Muscle layer of duodenum (tissue), 2 donors: ENCODE data around the gene OR52H1.

ENCODE experiments used
- H3K27ac ChIP-seq: one replicate; pipeline ENCODE4 v1.7.0; 2013; ENCODE audit warnings: mild to moderate bottlenecking, low read length
- H3K27me3 ChIP-seq: one replicate; pipeline ENCODE4 v1.7.0; 2013; ENCODE audit warnings: low read depth, mild to moderate bottlenecking, control low read depth, low read length
- H3K36me3 ChIP-seq, 2 donors: one replicate each; pipeline ENCODE4 v1.7.0; 2013; ENCODE audit warnings: low read length in 2 of 2, control low read depth in 1 of 2, mild to moderate bottlenecking in 1 of 2; ENCODE audit not compliant: insufficient read depth in 2 of 2, control insufficient read depth in 1 of 2
- H3K4me1 ChIP-seq, 2 donors: one replicate each; pipeline ENCODE4 v1.7.0; 2013; ENCODE audit warnings: low read length in 2 of 2, mild to moderate bottlenecking in 2 of 2, control low read depth in 1 of 2, moderate library complexity in 1 of 2; ENCODE audit not compliant: insufficient read depth in 2 of 2, control insufficient read depth in 1 of 2
- H3K4me3 ChIP-seq, 2 donors: one replicate each; pipeline ENCODE4 v1.7.0; 2013; ENCODE audit warnings: low read length in 2 of 2, low read depth in 1 of 2, mild to moderate bottlenecking in 1 of 2
- H3K9me3 ChIP-seq, 2 donors: one replicate each; pipeline ENCODE4 v1.7.0; 2013; ENCODE audit warnings: low read length in 2 of 2, control low read depth in 1 of 2, mild to moderate bottlenecking in 1 of 2; ENCODE audit not compliant: control insufficient read depth in 1 of 2
- donor health status: healthy.

OR52H1 gene

GRCh38 chr11:5531053-5531831, 17.1 kb downstream of the OR52H1 start:
- no peaks in the 10 kb centered on the region for H3K27me3 ChIP-seq
- no peak overlapping the region for H3K4me3 ChIP-seq
- H3K36me3 ChIP-seq, result no peaks in the 10 kb centered on the region
- H3K9me3 ChIP-seq, result no peaks in the 10 kb centered on the region
- no peak overlapping the region for H3K27ac ChIP-seq
- no peaks in the 10 kb centered on the region for H3K4me1 ChIP-seq

- no peaks in the 10 kb centered on the region for H3K9me3 ChIP-seq
- no peak overlapping the region for H3K27ac ChIP-seq
- no peaks in the 10 kb centered on the region for H3K27me3 ChIP-seq
- H3K36me3 ChIP-seq, result no peaks in the 10 kb centered on the region
- no peak overlapping the region for H3K4me3 ChIP-seq
- H3K4me1 ChIP-seq, result no peaks in the 10 kb centered on the region
Measured at GRCh38 chr11:5528495-5528894, 19.8 kb downstream of the OR52H1 start.

GRCh38 chr11:5527716-5528115, 20.6 kb downstream of the OR52H1 start:
- H3K4me1 ChIP-seq, result no peaks in the 10 kb centered on the region
- no peak overlapping the region for H3K4me3 ChIP-seq
- no peaks in the 10 kb centered on the region for H3K36me3 ChIP-seq
- H3K27me3 ChIP-seq, result no peaks in the 10 kb centered on the region
- H3K27ac ChIP-seq, result no peak overlapping the region
- H3K9me3 ChIP-seq, result no peaks in the 10 kb centered on the region

- Histone ChIP-seq H3K4me1 (no peaks in the 10 kb centered on the region), H3K4me3 (no peak overlapping the region), H3K36me3 (no peaks in the 10 kb centered on the region), H3K9me3 (no peaks in the 10 kb centered on the region), H3K27ac (no peak overlapping the region), H3K27me3 (no peaks in the 10 kb centered on the region)
Measured at GRCh38 chr11:5524756-5525155, 23.6 kb downstream of the OR52H1 start.

DNA sequence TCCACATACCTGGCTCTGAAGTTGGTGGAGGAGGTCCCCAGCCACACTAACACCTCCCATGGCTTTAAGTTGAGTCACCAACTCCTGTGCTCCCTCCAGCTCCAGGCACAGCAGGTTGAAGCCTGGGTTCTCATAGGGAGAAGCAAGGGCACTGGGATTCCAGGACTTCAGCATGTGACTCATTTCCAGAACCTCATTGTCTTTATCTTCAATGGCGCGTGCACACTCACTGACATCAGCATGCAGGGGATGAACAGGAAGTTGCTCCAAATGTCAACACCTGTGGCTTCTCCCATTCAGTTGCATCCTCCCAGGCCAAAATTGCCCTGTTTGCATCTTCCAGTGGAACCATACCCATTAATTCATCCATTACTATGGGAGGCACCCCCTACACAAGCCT, 26.0 kb downstream of the OR52H1 start:
- Histone ChIP-seq H3K27ac (no peak overlapping the region), H3K27me3 (no peaks in the 10 kb centered on the region), H3K4me3 (no peak overlapping the region), H3K9me3 (no peaks in the 10 kb centered on the region), H3K4me1 (no peaks in the 10 kb centered on the region), H3K36me3 (no peaks in the 10 kb centered on the region)

DNA sequence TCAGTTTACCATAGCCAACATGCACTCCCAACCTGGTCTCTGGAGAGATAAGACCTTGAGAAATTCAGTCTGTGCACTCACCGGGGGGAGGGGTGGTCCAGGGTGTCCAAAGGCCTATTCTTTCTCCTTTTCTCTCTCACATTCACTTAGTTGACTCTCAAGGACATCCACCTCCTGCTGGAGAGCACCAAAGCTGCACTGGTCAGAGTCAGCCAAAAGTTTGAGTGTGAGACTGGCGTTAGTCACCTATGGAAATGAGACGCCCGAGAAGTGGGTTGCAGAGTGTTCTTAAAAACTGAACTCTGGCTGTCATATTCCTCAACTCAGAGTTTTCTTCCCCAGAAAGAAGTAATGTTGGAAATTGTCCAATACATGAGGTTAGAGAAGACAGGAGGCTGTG, 26.8 kb downstream of the OR52H1 start:
- no peak overlapping the region for H3K27ac ChIP-seq
- no peaks in the 10 kb centered on the region for H3K36me3 ChIP-seq
- no peaks in the 10 kb centered on the region for H3K27me3 ChIP-seq
- H3K9me3 ChIP-seq, result no peaks in the 10 kb centered on the region
- H3K4me3 ChIP-seq, result no peak overlapping the region
- H3K4me1 ChIP-seq, result no peaks in the 10 kb centered on the region

- no peaks in the 10 kb centered on the region for H3K36me3 ChIP-seq
- H3K4me3 ChIP-seq, result no peak within 1 kb of the TSS
- H3K9me3 ChIP-seq, result no peaks in the 10 kb centered on the region
- H3K27me3 ChIP-seq, result no peaks in the 10 kb centered on the region
- H3K4me1 ChIP-seq, result no peaks in the 10 kb centered on the region
- no peak within 1 kb of the TSS for H3K27ac ChIP-seq
Measured at GRCh38 chr11:5516599-5516998, 31.7 kb downstream of the OR52H1 start, which contains the start of gene UBQLNL. UBQLNL (minus strand) TSS chr11:5516699; CDS start chr11:5516441, 258 bp downstream.

- H3K27me3 ChIP-seq, result no peaks in the 10 kb centered on the region
- no peak overlapping the region for H3K4me3 ChIP-seq
- no peaks in the 10 kb centered on the region for H3K4me1 ChIP-seq
- H3K9me3 ChIP-seq, result no peaks in the 10 kb centered on the region
- no peaks in the 10 kb centered on the region for H3K36me3 ChIP-seq
- H3K27ac ChIP-seq, result no peak overlapping the region
Measured at GRCh38 chr11:5514841-5515240, 33.5 kb downstream of the OR52H1 start.

DNA sequence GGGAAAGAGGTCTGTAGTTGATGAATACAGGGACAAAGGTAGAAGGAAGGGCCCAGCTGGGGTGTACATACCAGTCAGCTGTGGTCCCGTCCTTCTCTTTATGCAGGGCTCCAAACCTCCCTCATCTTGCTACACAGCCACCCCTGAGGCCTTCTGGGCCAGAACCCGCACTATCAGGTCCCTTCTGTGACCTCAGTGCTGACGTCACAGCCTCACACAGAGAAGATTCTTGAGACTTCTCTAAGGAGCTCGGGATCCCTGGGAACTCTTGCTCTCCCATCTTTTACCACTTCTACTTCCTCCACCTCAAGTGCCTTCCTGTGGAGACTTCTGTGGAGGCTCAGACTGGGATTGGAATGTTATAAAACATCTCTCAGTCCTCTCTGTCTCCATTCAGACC, 38.5 kb downstream of the OR52H1 start, which contains the start of gene UBQLN3:
TSS of gene UBQLN3 (minus strand) at position 155 of the 400 bp plus-strand sequence. CDS start 399 bp downstream, outside the sequence.
- H3K27me3 ChIP-seq, result no peaks in the 10 kb centered on the region
- no peak within 1 kb of the TSS for H3K27ac ChIP-seq
- no peak within 1 kb of the TSS for H3K4me3 ChIP-seq
- no peaks in the 10 kb centered on the region for H3K4me1 ChIP-seq
- no peaks in the 10 kb centered on the region for H3K36me3 ChIP-seq
- no peaks in the 10 kb centered on the region for H3K9me3 ChIP-seq

DNA sequence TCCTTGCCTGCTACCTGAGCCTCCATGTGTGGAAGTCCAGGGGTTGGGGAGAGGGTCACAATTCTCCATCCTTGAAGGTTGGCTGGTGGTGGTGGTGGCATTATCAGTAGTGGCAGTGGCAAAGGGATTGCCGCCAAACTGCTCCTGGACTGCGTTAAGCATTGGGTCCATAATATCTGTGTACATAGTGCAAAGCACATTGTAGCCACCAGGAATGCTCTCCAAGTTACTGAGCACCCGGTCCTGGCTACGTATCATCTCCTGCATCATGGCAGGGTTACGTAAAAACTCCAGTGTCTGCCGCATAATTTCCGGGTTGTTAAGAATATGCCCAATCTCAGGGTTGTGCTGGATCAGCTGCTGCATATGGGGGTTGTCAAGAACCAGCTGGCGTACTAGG, 39.7 kb downstream of the OR52H1 start:
- Histone ChIP-seq H3K36me3 (no peaks in the 10 kb centered on the region), H3K27me3 (no peaks in the 10 kb centered on the region)

GRCh38 chr11:5507933-5508305, 40.4 kb downstream of the OR52H1 start:
- H3K27ac ChIP-seq, result no peak overlapping the region
- H3K27me3 ChIP-seq, result no peaks in the 10 kb centered on the region
- H3K36me3 ChIP-seq, result no peaks in the 10 kb centered on the region
- no peaks in the 10 kb centered on the region for H3K4me1 ChIP-seq
- H3K9me3 ChIP-seq, result no peaks in the 10 kb centered on the region
- H3K4me3 ChIP-seq, result no peak overlapping the region

More for the DNA sequence above, 39.7 kb downstream of the OR52H1 start:
- Histone ChIP-seq H3K27ac (no peak overlapping the region), H3K4me3 (no peak overlapping the region), H3K4me1 (no peaks in the 10 kb centered on the region), H3K9me3 (no peaks in the 10 kb centered on the region)
